Measurements from ENCODE around the gene FLRT2. TPM values are rescaled to one million over a fixed set of nuclear protein-coding genes. Genes with fewer than 3 reads are reported as not detected.

FLRT2 gene
- total RNA-seq, 1 experiment from 2014 or later = 0.43 TPM

DNA sequence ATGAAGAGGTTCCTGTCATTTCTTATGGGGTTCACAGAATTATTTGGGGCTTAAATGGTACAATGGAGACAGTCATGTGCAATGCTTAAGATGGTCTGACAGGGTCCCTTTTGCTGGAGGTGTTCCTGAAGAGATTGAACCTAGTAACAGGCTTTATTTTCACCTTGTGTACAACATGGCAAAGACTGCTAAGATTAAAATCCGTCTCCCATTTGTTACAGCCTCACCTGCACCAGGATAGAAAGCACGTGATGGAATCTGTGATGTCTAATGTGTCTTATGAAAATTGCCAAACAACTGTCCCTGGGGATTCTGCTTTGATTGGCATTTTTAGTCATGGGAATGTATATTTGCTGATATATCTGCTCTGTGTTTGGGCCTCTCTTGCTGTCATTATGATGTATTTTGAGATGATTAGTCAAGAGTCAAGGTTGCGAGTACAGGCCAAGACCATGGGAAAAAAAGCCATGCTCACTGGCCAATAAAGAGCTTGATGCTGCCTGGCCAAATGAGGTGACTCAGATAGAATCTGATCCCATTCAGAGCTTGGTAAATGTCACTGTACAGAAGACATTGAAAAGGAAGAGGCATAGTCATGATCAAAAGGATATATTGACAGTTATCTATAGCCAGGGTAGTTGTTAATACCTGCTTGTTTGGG, 96.1 kb downstream of the FLRT2 start:
- TF ChIP-seq, protein P1, sequence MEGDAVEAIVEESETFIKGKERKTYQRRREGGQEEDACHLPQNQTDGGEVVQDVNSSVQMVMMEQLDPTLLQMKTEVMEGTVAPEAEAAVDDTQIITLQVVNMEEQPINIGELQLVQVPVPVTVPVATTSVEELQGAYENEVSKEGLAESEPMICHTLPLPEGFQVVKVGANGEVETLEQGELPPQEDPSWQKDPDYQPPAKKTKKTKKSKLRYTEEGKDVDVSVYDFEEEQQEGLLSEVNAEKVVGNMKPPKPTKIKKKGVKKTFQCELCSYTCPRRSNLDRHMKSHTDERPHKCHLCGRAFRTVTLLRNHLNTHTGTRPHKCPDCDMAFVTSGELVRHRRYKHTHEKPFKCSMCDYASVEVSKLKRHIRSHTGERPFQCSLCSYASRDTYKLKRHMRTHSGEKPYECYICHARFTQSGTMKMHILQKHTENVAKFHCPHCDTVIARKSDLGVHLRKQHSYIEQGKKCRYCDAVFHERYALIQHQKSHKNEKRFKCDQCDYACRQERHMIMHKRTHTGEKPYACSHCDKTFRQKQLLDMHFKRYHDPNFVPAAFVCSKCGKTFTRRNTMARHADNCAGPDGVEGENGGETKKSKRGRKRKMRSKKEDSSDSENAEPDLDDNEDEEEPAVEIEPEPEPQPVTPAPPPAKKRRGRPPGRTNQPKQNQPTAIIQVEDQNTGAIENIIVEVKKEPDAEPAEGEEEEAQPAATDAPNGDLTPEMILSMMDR (IDR thresholded peaks at IDR 0.05; ENCODE audit: insufficient read depth in 1 of 2, low read depth in 1 of 2, low read length in 1 of 2, severe bottlenecking in 1 of 2, unreplicated experiment in 1 of 2) = no peak
- H3K27me3 Mint-ChIP-seq (ENCODE audit: insufficient read depth, unreplicated experiment) = no peaks in the 10 kb centered on the region
- no peaks in the 10 kb centered on the region for H3K36me3 Mint-ChIP-seq (ENCODE audit: insufficient read depth, unreplicated experiment)
- ChIA-PET POLR2A (no interaction called here), CTCF (no interaction called here)
- Histone ChIP-seq H3K9me3 (no peaks in the 10 kb centered on the region), H3K4me3 (ENCODE audit: low read depth, low read length) (no peak overlapping the region), H3K4me1 (peaks cover 7% of the 10 kb centered on the region; the same call in 1 of the 2 replicates), H3K27me3 (replicated peaks; ENCODE audit: control insufficient read depth, insufficient read depth, low read length) (no peaks in the 10 kb centered on the region), H3K36me3 (ENCODE audit: control insufficient read depth, insufficient read depth, low read length) (no peaks in the 10 kb centered on the region)
- DNase-seq = no peak
- H3K9me3 Mint-ChIP-seq (ENCODE audit: unreplicated experiment) = peaks cover 10% of the 10 kb centered on the region
- H3K4me1 Mint-ChIP-seq (ENCODE audit: low read depth, unreplicated experiment) = no peaks in the 10 kb centered on the region
- no peak overlapping the region for H3K4me3 Mint-ChIP-seq (ENCODE audit: unreplicated experiment)
- no TSS peak for BruUV-seq (replicated peaks)
- H3K27ac Mint-ChIP-seq (ENCODE audit: unreplicated experiment) = no peak overlapping the region
- intact Hi-C loops (cut with micrococcal nuclease; ENCODE audit: unreplicated experiment) = no loop called here

- ChIA-PET POLR2A (no interaction called here), CTCF (no interaction called here)
- Mint-ChIP-seq H3K4me1 (ENCODE audit: low read depth, unreplicated experiment) (no peaks in the 10 kb centered on the region), H3K36me3 (ENCODE audit: insufficient read depth, unreplicated experiment) (no peaks in the 10 kb centered on the region), H3K4me3 (ENCODE audit: unreplicated experiment) (no peak overlapping the region), H3K27me3 (ENCODE audit: insufficient read depth, unreplicated experiment) (no peaks in the 10 kb centered on the region), H3K9me3 (ENCODE audit: unreplicated experiment) (no peaks in the 10 kb centered on the region), H3K27ac (ENCODE audit: unreplicated experiment) (no peak overlapping the region)
- no peaks in the 10 kb centered on the region for H3K36me3 ChIP-seq (ENCODE audit: control insufficient read depth, insufficient read depth, low read length)
- H3K9me3 ChIP-seq = no peaks in the 10 kb centered on the region
- no peak for DNase-seq
- TF ChIP-seq, protein P1 (IDR thresholded peaks at IDR 0.05; ENCODE audit: insufficient read depth in 1 of 2, low read depth in 1 of 2, low read length in 1 of 2, severe bottlenecking in 1 of 2, unreplicated experiment in 1 of 2) = no peak
- H3K4me3 ChIP-seq (ENCODE audit: low read depth, low read length) = no peak overlapping the region
- no TSS peak for BruUV-seq (replicated peaks)
- H3K4me1 ChIP-seq = no peaks in the 10 kb centered on the region
- intact Hi-C loops (cut with micrococcal nuclease; ENCODE audit: unreplicated experiment) = no loop called here
- no peaks in the 10 kb centered on the region for H3K27me3 ChIP-seq (replicated peaks; ENCODE audit: control insufficient read depth, insufficient read depth, low read length)
These were observed 104.3 kb downstream of the FLRT2 start for GRCh38 chr14:85634205-85634604.

DNA sequence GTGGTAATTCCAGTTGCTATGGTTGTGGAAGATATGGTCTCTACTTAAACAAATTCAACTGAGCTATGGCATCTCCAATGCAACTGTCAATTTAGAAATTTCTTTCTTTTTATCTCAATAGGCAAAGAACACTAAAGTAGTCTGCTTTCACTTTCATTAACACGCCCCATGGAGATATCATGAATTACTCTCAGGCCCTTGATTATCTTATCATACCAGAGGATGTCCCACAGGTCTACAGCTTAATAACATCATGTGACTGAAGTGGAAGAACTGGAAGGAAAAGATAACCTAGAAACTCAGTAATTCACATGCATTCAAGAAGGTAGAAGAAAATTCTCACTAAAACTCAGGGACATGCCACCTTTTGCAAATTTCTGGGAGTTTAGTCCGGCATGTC, 114.3 kb downstream of the FLRT2 start:
- intact Hi-C loops (cut with micrococcal nuclease; ENCODE audit: unreplicated experiment) = no loop called here
- no peaks in the 10 kb centered on the region for H3K9me3 ChIP-seq
- Mint-ChIP-seq H3K36me3 (ENCODE audit: insufficient read depth, unreplicated experiment) (no peaks in the 10 kb centered on the region), H3K9me3 (ENCODE audit: unreplicated experiment) (no peaks in the 10 kb centered on the region), H3K4me1 (ENCODE audit: low read depth, unreplicated experiment) (no peaks in the 10 kb centered on the region), H3K27me3 (ENCODE audit: insufficient read depth, unreplicated experiment) (no peaks in the 10 kb centered on the region), H3K27ac (ENCODE audit: unreplicated experiment) (no peak overlapping the region), H3K4me3 (ENCODE audit: unreplicated experiment) (no peak overlapping the region)
- no peaks in the 10 kb centered on the region for H3K36me3 ChIP-seq (ENCODE audit: control insufficient read depth, insufficient read depth, low read length)
- TF ChIP-seq, protein P1 (IDR thresholded peaks at IDR 0.05; ENCODE audit: insufficient read depth in 1 of 2, low read depth in 1 of 2, low read length in 1 of 2, severe bottlenecking in 1 of 2, unreplicated experiment in 1 of 2) = no peak
- CTCF ChIA-PET = no interaction called here
- H3K4me1 ChIP-seq = no peaks in the 10 kb centered on the region
- POLR2A ChIA-PET = no interaction called here
- no peak for DNase-seq
- no peaks in the 10 kb centered on the region for H3K27me3 ChIP-seq (replicated peaks; ENCODE audit: control insufficient read depth, insufficient read depth, low read length)
- H3K4me3 ChIP-seq (ENCODE audit: low read depth, low read length) = no peak overlapping the region
- no TSS peak for BruUV-seq (replicated peaks)

Data from Caco-2 (cell line).